IPS-NIHi11 (cell line): Measurements from ENCODE around the gene GRIK5.

Source experiments
- DNase-seq: peaks from one replicate; pipeline ENCODE4 v3.0.0; 2012; ENCODE audit warnings: mixed read lengths, low spot score

GRIK5 gene

GRCh38 chr19:41956621-41957020 lies 113.4 kb downstream of the GRIK5 start:
- DNase-seq = no peak

DNA sequence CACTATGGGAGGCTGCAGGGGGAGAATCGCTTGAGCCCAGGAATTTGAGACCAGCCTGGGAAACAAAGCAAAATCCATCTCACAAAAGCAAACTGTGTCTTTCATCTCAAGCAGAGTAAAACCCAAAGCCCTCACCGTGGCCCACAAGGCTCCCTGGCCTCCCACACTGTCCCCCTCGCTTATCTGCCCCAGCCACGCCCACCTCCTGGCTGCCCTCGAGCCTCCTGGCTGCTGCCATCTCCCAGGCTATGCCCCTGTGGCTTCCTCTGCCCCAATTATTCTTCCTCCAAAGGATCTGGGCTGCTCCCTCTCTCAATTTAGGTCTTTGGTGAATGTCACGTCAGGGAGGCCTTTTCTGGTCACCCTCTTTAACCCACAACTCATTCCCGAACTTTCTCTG lies 114.5 kb downstream of the GRIK5 start:
- no peak for DNase-seq

- DNase-seq = peak; percentile 93
These were observed 118.3 kb downstream of the GRIK5 start for GRCh38 chr19:41951686-41952172.
